OCI-LY3 (cell line): ENCODE measurements around the gene DGCR6L.

Source experiments
- EZH2phosphoT487 ChIP-seq: fragments of 200-600 bp; shearing (Covaris generic); IDR thresholded peaks from 2 replicates; pipeline ENCODE4 v1.6.1; 2018; ENCODE audit warnings: antibody characterized with exemption, mixed run types, low read depth
- TF ChIP-seq, protein P1 (sequence below): fragments of 200-600, 300-600 bp; sonication (generic); IDR thresholded peaks from 2 replicates; pipeline ENCODE4 v1.5.1; 2014; ENCODE audit warnings: antibody characterized with exemption, low read length, low read depth

DNA sequence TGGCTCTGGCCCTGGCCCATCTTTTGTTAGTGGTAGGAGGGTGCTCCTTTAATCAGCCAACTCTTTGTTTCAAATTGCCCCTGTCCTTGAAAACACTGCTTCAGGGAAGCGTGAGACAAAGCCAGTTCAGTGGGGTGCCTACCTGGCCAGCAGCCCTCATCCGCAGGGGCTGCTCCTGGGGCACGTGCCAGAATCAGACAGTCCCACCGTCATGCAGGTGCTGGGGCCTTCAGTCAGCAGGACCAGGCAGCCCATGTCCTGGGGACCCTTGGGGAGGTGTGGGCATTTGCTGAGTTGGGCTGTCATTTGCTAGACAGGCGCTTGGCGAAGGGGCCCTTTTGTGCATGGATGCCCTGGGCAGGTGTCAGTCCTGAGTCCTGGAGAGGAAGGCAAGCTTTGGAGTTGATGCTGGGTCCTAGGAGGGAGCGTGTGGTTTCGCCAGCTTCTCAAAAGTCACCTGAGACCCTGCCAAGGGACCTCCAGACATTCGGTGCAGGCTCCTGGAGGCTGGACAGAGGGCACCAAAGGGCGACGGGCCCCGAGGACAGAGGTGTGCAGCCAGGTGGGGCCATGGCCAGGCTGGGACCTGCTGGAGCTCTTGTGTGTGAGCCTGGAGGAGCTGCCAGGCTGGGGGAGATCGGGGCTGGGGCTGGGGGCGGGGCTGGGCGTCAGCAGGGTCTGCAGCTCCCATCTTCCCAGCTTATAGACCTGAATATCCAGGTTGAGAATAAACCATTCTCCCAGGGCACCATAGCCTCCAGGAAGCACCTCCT lies 36.8 kb downstream of the DGCR6L start:
- TF ChIP-seq, protein P1, sequence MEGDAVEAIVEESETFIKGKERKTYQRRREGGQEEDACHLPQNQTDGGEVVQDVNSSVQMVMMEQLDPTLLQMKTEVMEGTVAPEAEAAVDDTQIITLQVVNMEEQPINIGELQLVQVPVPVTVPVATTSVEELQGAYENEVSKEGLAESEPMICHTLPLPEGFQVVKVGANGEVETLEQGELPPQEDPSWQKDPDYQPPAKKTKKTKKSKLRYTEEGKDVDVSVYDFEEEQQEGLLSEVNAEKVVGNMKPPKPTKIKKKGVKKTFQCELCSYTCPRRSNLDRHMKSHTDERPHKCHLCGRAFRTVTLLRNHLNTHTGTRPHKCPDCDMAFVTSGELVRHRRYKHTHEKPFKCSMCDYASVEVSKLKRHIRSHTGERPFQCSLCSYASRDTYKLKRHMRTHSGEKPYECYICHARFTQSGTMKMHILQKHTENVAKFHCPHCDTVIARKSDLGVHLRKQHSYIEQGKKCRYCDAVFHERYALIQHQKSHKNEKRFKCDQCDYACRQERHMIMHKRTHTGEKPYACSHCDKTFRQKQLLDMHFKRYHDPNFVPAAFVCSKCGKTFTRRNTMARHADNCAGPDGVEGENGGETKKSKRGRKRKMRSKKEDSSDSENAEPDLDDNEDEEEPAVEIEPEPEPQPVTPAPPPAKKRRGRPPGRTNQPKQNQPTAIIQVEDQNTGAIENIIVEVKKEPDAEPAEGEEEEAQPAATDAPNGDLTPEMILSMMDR, result no peak
- TF ChIP-seq EZH2phosphoT487, result no peak
